IPS-11a (cell line): Measurements from ENCODE around the gene FOXRED1.

Experiments
- H3K4me3 ChIP-seq: one replicate; pipeline ENCODE4 v1.5.1; 2013; ENCODE audit warnings: low read depth, low read length, control low read depth

The FOXRED1 gene

GRCh38 chr11:126310200-126310991 is 41.4 kb downstream of the FOXRED1 start:
- H3K4me3 ChIP-seq: no peak overlapping the region

DNA sequence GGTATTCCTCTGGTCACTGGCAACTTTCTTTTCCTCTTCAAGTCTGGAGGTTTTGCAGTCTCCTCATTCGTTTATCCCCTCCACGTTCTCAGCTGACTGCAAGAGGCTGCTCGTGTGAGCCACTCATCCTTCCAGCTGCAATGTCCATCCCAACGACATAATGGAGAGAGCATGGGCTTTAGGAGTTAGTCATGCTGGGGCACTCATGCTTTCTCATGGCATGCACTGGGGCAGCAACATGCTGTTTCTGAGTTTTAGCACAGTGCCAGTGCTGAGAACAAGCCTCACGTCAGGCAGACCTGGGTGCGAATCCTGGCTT is 42.0 kb downstream of the FOXRED1 start:
- H3K4me3 ChIP-seq: no peak overlapping the region

- no peak overlapping the region for H3K4me3 ChIP-seq
Observed at GRCh38 chr11:126311401-126312291, 42.7 kb downstream of the FOXRED1 start.

DNA sequence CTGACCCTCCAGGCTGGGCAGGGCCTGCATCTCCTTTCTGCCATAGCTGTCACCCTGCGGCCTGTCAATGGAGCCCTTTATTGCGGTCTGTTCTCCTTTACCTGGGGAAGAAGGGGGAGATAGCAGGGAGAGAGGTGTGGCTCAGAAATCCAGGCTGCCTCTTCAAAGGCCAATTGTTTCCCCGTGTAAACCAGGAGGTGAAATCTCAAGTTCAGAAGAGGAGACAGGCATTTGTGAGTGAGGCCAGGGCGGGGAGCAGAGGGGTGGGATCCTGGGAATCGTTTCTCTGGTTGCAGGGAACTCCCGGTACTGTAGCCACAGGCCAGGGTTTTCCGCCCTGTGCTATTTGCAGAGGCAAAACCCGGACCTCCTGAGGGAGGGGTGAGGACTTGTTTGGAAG is 44.0 kb downstream of the FOXRED1 start:
- H3K4me3 ChIP-seq: no peak overlapping the region

GRCh38 chr11:126313826-126314225 is 44.9 kb downstream of the FOXRED1 start:
- H3K4me3 ChIP-seq: no peak overlapping the region

- H3K4me3 ChIP-seq: no peak overlapping the region
Observed at GRCh38 chr11:126317432-126317755, 48.4 kb downstream of the FOXRED1 start.

- H3K4me3 ChIP-seq: no peak overlapping the region
Observed at GRCh38 chr11:126317756-126318573, 49.0 kb downstream of the FOXRED1 start.

DNA sequence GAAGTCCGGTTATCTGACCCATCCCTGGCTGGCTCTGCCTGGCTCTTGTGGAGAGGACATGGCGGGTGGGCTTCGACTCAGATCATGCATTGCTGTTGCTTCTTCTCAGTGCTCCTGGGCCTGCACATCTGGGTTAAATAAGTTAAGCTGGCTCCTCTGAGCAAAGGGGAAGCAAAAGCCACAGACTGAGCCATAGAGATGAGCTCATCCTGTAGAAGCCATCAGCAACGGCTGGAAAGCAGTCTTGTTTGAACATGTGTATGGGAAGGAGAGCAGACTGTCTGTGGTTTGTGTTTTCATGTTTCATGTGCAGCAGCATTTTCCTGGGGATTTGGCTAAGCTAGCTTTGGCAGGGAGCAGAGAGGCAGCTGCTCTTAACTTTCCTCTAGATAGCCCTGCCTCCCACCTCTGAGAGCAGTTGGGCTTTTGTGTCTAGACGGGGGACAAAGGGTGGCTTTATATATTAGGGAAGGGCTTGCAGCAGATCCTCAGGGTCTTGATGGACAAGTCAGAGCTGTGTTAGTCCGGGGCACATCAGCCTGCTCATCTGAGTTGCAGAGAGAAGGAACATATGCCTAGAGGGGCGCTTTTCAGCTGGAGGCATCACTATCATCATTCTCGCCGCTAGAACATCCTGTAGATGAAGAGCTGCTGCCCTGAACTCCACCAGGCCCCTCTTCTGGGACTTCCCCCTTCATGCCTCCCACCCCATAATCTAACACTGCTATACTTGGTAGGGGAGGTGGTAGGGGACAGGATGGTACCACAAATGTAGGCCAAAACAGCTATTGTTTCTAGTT is 49.8 kb downstream of the FOXRED1 start:
- H3K4me3 ChIP-seq: no peak overlapping the region

DNA sequence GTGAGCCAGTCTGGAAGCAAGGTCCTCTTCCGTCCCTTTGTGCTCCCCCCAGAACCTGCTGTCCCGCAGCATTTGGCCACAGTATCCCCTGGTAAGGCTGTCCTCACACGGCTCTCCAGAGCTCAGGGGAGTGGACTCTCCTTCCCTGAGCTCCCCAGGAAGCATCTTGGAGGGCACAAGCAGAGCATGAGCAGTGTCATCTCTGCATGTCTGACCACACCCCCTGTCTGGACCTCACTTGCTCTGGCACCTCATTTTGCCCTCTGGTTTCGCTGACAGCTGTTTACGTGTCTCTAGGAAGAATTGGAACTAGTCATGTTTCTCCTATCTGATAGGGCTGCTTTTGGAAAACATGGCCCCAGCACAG is 50.4 kb downstream of the FOXRED1 start:
- no peak overlapping the region for H3K4me3 ChIP-seq

- no peak overlapping the region for H3K4me3 ChIP-seq
Observed at GRCh38 chr11:126322996-126323395, 54.0 kb downstream of the FOXRED1 start.

GRCh38 chr11:126327281-126328000 is 58.5 kb downstream of the FOXRED1 start:
- no peak overlapping the region for H3K4me3 ChIP-seq
